Ovary (tissue), 9 donors: ENCODE results near the gene DGKQ. TPM values are rescaled to one million over a fixed set of nuclear protein-coding genes. Genes with fewer than 3 reads are reported as not detected.

ENCODE experiments used
- DNase-seq, 5 donors: peaks; one replicate each; pipeline ENCODE4 v3.0.0-alpha.2; 2019 to 2020
- H3K27ac ChIP-seq, 2 donors: fragments of 200-600 bp; one replicate each; pipeline versions ENCODE4 v1.5.1 to v1.8.0; 2019 to 2022
- H3K27me3 ChIP-seq: fragments of 200-600 bp; one replicate; pipeline ENCODE4 v1.8.0; 2022
- H3K36me3 ChIP-seq: fragments of 200-600 bp; sonication (generic); one replicate; pipeline ENCODE4 v1.5.1; 2019
- H3K4me1 ChIP-seq: one replicate; pipeline ENCODE4 v1.8.1; 2013; ENCODE audit warnings: mild to moderate bottlenecking, moderate library complexity; ENCODE audit not compliant: insufficient read depth
- H3K4me3 ChIP-seq: fragments of 200-600 bp; sonication (generic); one replicate; pipeline ENCODE4 v1.5.1; 2017
- H3K9me3 ChIP-seq, 2 donors: fragments of 200-600 bp in 1 of 2; sonication (generic) in 1 of 2; one replicate each; pipeline versions ENCODE4 v1.5.1 to v1.8.1; 2013 to 2019; ENCODE audit warnings: mild to moderate bottlenecking in 1 of 2, moderate library complexity in 1 of 2
- CTCF ChIP-seq, 3 donors: fragments of 450-650 bp in 2 of 3; fragments of 200-600 bp in 1 of 3; IDR thresholded peaks; one replicate each; pipeline versions ENCODE4 v1.5.1 to v1.8.0; 2016 to 2022; ENCODE audit warnings: antibody characterized with exemption in 3 of 3, mild to moderate bottlenecking in 1 of 3
- EP300 ChIP-seq: sonication (generic); formaldehyde crosslinking; IDR thresholded peaks from one replicate; pipeline ENCODE4 v1.6.1; 2017; ENCODE audit warnings: antibody characterized with exemption
- POLR2A ChIP-seq: fragments of 450-650 bp; IDR thresholded peaks from one replicate; pipeline ENCODE4 v1.6.1; 2017; ENCODE audit warnings: antibody characterized with exemption, mild to moderate bottlenecking, moderate library complexity
- WGBS, 3 donors: extraction: QIAGEN DNeasy Blood & Tissue Kit in 1 of 3; methylation state at CpG; one replicate each; pipeline versions ENCODE4 v1.1.5 to v1.1.7; 2013 to 2017; 5-methylcytosine and 5-hydroxymethylcytosine counted together
- intact Hi-C, 4 donors: fragments of 100-400 bp; cut with DNase I; formaldehyde crosslinking; loops; one replicate each; pipeline versions ENCODE4 v1.11.0 to v1.15.1; 2022 to 2023
- polyA plus RNA-seq, 2 donors: library from polyadenylated mRNA; stranded (reverse); fragments of 200-250 nt in 1 of 2; fragments of 350-450 nt in 1 of 2; fragmentation: Illumina TruSeq in 1 of 2; extraction: RNeasy Lipid Tissue Mini Kit (QIAGEN cat#74804) in 1 of 2; gene quantifications; one replicate each; pipeline ENCODE4 v1.2.3, GENCODE V29; 2013 to 2014
- total RNA-seq, 7 donors: library from RNA; depleted of rRNA in 2 of 7; stranded (reverse); fragments of >200 nt in 2 of 7; fragmentation: NEBNext Ultra II Directional in 3 of 7; extraction: Animal tissue kit (Norgen Biotek cat#: 25700) in 3 of 7; gene quantifications; one replicate each; pipeline versions ENCODE4 v1.1.0 to v1.2.4, GENCODE V29; 2016 to 2023
- donor health status: DM: no; HTN: no; CAD: no; lungs with moderate emphysema.
- donor health status: DM: no; HTN: no; CAD: no.
- donor health status: Bipolar disorder and iron deficiency.
- donor health status: DM: yes; HTN: yes; CAD: no.
- donor health status: DM: no; HTN: no; CAD: no.
- donor health status: DM: yes; HTN: yes; CAD: no.

DGKQ gene
- total and polyA plus RNA-seq, 9 donors: 0.53 to 12.9 (median 6.9) TPM

- no peaks in the 10 kb centered on the region for H3K36me3 ChIP-seq
- intact Hi-C loops: no loop called here
- no peak for DNase-seq
- H3K27ac ChIP-seq: no peak overlapping the region
- no peaks in the 10 kb centered on the region for H3K4me1 ChIP-seq
- 68 to 76% (median 73%) methylated on average over 7 of the region's 7 CpGs for WGBS, 3 donors
- TF ChIP-seq EP300: no peak
- no peak for TF ChIP-seq CTCF (IDR thresholded peaks at IDR 0.05)
- no peak for TF ChIP-seq POLR2A
- H3K27me3 ChIP-seq: no peaks in the 10 kb centered on the region
- H3K4me3 ChIP-seq: no peak overlapping the region
- no peaks in the 10 kb centered on the region for H3K9me3 ChIP-seq
Measured at GRCh38 chr4:951186-951585, 22.2 kb downstream of the DGKQ start.

GRCh38 chr4:950136-951020 is 23.0 kb downstream of the DGKQ start:
- H3K27ac ChIP-seq: no peak overlapping the region
- no peak for DNase-seq
- WGBS, 3 donors: 88 to 90% (median 89%) methylated on average over 30 of the region's 30 CpGs
- no peaks in the 10 kb centered on the region for H3K4me1 ChIP-seq
- H3K27me3 ChIP-seq: no peaks in the 10 kb centered on the region
- no peak overlapping the region for H3K4me3 ChIP-seq
- H3K36me3 ChIP-seq: no peaks in the 10 kb centered on the region
- TF ChIP-seq EP300: no peak
- no peak for TF ChIP-seq POLR2A
- TF ChIP-seq CTCF (IDR thresholded peaks at IDR 0.05): no peak
- intact Hi-C loops: no loop called here
- H3K9me3 ChIP-seq: no peaks in the 10 kb centered on the region

GRCh38 chr4:949656-950055 is 23.7 kb downstream of the DGKQ start:
- 89 to 95% (median 90%) methylated on average over 20 of the region's 20 CpGs for WGBS, 3 donors
- Histone ChIP-seq H3K9me3 (no peaks in the 10 kb centered on the region), H3K27me3 (no peaks in the 10 kb centered on the region), H3K4me3 (no peak overlapping the region), H3K4me1 (no peaks in the 10 kb centered on the region), H3K36me3 (no peaks in the 10 kb centered on the region), H3K27ac (no peak overlapping the region)
- DNase-seq: no peak
- TF ChIP-seq EP300 (no peak), CTCF (IDR thresholded peaks at IDR 0.05) (no peak), POLR2A (no peak)
- intact Hi-C loops: no loop called here

GRCh38 chr4:948936-949300 is 24.5 kb downstream of the DGKQ start:
- Histone ChIP-seq H3K27me3 (no peaks in the 10 kb centered on the region), H3K36me3 (no peaks in the 10 kb centered on the region), H3K4me3 (no peak overlapping the region), H3K27ac (no peak overlapping the region), H3K9me3 (no peaks in the 10 kb centered on the region), H3K4me1 (no peaks in the 10 kb centered on the region)
- TF ChIP-seq EP300 (no peak), POLR2A (no peak), CTCF (IDR thresholded peaks at IDR 0.05) (no peak)
- WGBS, 3 donors: 87 to 90% (median 90%) methylated on average over 13 of the region's 13 CpGs
- intact Hi-C loops: no loop called here
- DNase-seq: no peak
